ENCODE measurements around the gene CACNA1C. TPM values are rescaled to one million over a fixed set of nuclear protein-coding genes. Genes with fewer than 3 reads are reported as not detected.

The CACNA1C gene
- polyA plus RNA-seq, 1 of the 3 experiments (the other 2 are of a cell fraction), result 1.5 TPM

- TF ChIP-seq REST (IDR thresholded peaks at IDR 0.05; ENCODE audit: low read depth, low read length), result no peak
- no peak for TF ChIP-seq YY1 (IDR thresholded peaks at IDR 0.05; ENCODE audit: low read depth)
- TF ChIP-seq FOSL2 (IDR thresholded peaks at IDR 0.05; ENCODE audit: borderline replicate concordance, low read depth), result no peak
- no peak for TF ChIP-seq ELF1 (IDR thresholded peaks at IDR 0.05)
- TF ChIP-seq MEF2A (IDR thresholded peaks at IDR 0.05; ENCODE audit: borderline replicate concordance, low read depth), result no peak
Observed at GRCh38 chr12:2333491-2334195, 280.9 kb downstream of the CACNA1C start (continued).

- Histone ChIP-seq H2AFZ (ENCODE audit: low read depth) (no peak overlapping the region), H3F3A (replicated peaks; ENCODE audit: insufficient read depth) (peaks cover 34% of the 10 kb centered on the region), H3K4me1 (ENCODE audit: control insufficient read depth in 1 of 2, insufficient read depth in 2 of 2, low read depth in 1 of 2, low read length in 1 of 2) (peaks cover 20 to 38% of the 10 kb centered on the region in 2 experiments), H3K9me3 (no peaks in the 10 kb centered on the region), H3K27me3 (ENCODE audit: insufficient read depth) (no peaks in the 10 kb centered on the region), H3K4me3 (ENCODE audit: low read depth in 2 of 2, low read length in 1 of 2) (no peak overlapping the region), H3K9ac (no peak overlapping the region), H4K20me1 (ENCODE audit: insufficient read depth) (no peaks in the 10 kb centered on the region), H3K27ac (ENCODE audit: low read depth in 2 of 2, low read length in 1 of 2) (no peak overlapping the region), H3K4me2 (no peak overlapping the region), H3K9me2 (no peaks in the 10 kb centered on the region), H3K36me3 (replicated peaks in 1 of 2; ENCODE audit: control insufficient read depth in 1 of 2, insufficient read depth in 2 of 2, low read length in 1 of 2) (no peaks in the 10 kb centered on the region), H3K79me2 (ENCODE audit: insufficient read depth) (no peaks in the 10 kb centered on the region)
- ChIA-PET POLR2A (no interaction called here), CTCF (interaction anchor here (0.9 to 1.1 kb wide), 2 partner anchors 249 to 277 kb away, joined by 3 read pairs; no protein-coding TSS in a partner anchor)
- WGBS (ENCODE audit: low lambda C conversion rate), result 93% methylated on average over 6 of the region's 6 CpGs
- DNase-seq, result no peak
- no peak for TF ChIP-seq SIN3A (IDR thresholded peaks at IDR 0.05; ENCODE audit: borderline replicate concordance, low read depth, low read length)
- TF ChIP-seq SMC3 (IDR thresholded peaks at IDR 0.05; ENCODE audit: low read depth, low read length), result no peak
- no peak for TF ChIP-seq GABPA (IDR thresholded peaks at IDR 0.05; ENCODE audit: low read depth)
- no peak for TF ChIP-seq ZBTB33 (IDR thresholded peaks at IDR 0.05; ENCODE audit: borderline replicate concordance, low read depth)
- TF ChIP-seq NFIC (IDR thresholded peaks at IDR 0.05; ENCODE audit: borderline replicate concordance), result no peak
- no peak for TF ChIP-seq MXI1 (IDR thresholded peaks at IDR 0.05; ENCODE audit: low read depth, low read length)
- no peak for TF ChIP-seq RCOR1 (IDR thresholded peaks at IDR 0.05; ENCODE audit: low read length)
- no peak for TF ChIP-seq REST (IDR thresholded peaks at IDR 0.05; ENCODE audit: low read depth, low read length)
- TF ChIP-seq RXRA (IDR thresholded peaks at IDR 0.05; ENCODE audit: borderline replicate concordance, low read depth), result no peak
- no peak for TF ChIP-seq TEAD4 (IDR thresholded peaks at IDR 0.05; ENCODE audit: borderline replicate concordance, insufficient read depth)
- TF ChIP-seq YY1 (IDR thresholded peaks at IDR 0.05; ENCODE audit: low read depth), result no peak
- TF ChIP-seq CHD2 (IDR thresholded peaks at IDR 0.05; ENCODE audit: low read length, partially characterized antibody), result no peak
- TF ChIP-seq EP300 (IDR thresholded peaks at IDR 0.05; ENCODE audit: borderline replicate concordance in 1 of 2, low read depth in 1 of 2, low read length in 1 of 2), result no peak
- no peak for TF ChIP-seq FOXM1 (IDR thresholded peaks at IDR 0.05; ENCODE audit: low read depth)
- no peak for TF ChIP-seq JUND (IDR thresholded peaks at IDR 0.05)
- no peak for TF ChIP-seq RFX5 (IDR thresholded peaks at IDR 0.05; ENCODE audit: low read length)
- no peak for TF ChIP-seq USF1 (IDR thresholded peaks at IDR 0.05; ENCODE audit: borderline replicate concordance, low read depth)
- TF ChIP-seq PBX3 (IDR thresholded peaks at IDR 0.05), result no peak
Observed at GRCh38 chr12:2334271-2334670, 281.5 kb downstream of the CACNA1C start.
